Measurements from ENCODE around the gene CLDN7.

DNA sequence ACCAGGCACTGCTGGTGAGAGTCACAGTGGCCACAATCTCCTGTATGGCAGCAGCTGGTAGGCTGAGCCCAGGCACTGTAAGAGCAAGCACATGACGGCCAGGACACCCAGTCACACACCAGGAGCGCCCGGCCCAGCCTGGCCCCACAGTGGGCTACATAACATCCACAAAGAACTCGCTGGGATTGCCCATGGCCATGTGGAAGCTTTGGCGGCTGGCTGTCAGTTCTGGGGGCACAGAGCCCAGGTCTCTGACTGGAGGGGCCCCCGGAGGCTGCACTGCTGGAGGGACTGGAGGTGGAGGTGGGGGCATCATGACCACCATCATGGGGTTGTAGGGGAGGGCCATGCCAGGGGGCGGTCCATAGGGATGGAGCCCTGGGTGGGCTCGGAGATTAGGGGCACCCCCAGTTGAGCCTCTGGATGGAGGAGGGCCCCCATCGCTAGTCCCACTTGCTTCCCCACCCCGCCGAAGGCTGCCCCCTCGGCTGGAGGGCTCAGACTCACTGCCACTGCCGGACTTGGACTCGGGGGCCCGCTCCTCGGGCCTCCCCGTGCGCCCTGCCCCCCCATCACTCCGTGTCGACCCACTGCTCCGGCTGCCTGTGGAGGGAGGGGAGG lies 36.5 kb downstream of the CLDN7 start:
- TF ChIP-seq ZNF8 (CRISPR knock-in tag; IDR thresholded peaks at IDR 0.05), result no peak
- TF ChIP-seq ARNTL (CRISPR knock-in tag; IDR thresholded peaks at IDR 0.05; ENCODE audit: borderline replicate concordance, low read depth), result no peak
- TF ChIP-seq, protein P1, sequence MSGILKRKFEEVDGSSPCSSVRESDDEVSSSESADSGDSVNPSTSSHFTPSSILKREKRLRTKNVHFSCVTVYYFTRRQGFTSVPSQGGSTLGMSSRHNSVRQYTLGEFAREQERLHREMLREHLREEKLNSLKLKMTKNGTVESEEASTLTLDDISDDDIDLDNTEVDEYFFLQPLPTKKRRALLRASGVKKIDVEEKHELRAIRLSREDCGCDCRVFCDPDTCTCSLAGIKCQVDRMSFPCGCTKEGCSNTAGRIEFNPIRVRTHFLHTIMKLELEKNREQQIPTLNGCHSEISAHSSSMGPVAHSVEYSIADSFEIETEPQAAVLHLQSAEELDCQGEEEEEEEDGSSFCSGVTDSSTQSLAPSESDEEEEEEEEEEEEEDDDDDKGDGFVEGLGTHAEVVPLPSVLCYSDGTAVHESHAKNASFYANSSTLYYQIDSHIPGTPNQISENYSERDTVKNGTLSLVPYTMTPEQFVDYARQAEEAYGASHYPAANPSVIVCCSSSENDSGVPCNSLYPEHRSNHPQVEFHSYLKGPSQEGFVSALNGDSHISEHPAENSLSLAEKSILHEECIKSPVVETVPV (CRISPR knock-in tag; IDR thresholded peaks at IDR 0.05), result no peak
- no peak for TF ChIP-seq TCF4 (CRISPR knock-in tag; IDR thresholded peaks at IDR 0.05; ENCODE audit: borderline replicate concordance)
- TF ChIP-seq ISL1 (CRISPR knock-in tag; IDR thresholded peaks at IDR 0.05), result no peak
- TF ChIP-seq ZNF70 (CRISPR knock-in tag; IDR thresholded peaks at IDR 0.05), result no peak
- no peak for TF ChIP-seq ZFP3 (CRISPR knock-in tag; IDR thresholded peaks at IDR 0.05)
- TF ChIP-seq RARB (CRISPR knock-in tag; IDR thresholded peaks at IDR 0.05), result no peak
- TF ChIP-seq, protein P2, sequence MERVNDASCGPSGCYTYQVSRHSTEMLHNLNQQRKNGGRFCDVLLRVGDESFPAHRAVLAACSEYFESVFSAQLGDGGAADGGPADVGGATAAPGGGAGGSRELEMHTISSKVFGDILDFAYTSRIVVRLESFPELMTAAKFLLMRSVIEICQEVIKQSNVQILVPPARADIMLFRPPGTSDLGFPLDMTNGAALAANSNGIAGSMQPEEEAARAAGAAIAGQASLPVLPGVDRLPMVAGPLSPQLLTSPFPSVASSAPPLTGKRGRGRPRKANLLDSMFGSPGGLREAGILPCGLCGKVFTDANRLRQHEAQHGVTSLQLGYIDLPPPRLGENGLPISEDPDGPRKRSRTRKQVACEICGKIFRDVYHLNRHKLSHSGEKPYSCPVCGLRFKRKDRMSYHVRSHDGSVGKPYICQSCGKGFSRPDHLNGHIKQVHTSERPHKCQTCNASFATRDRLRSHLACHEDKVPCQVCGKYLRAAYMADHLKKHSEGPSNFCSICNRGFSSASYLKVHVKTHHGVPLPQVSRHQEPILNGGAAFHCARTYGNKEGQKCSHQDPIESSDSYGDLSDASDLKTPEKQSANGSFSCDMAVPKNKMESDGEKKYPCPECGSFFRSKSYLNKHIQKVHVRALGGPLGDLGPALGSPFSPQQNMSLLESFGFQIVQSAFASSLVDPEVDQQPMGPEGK (CRISPR knock-in tag; IDR thresholded peaks at IDR 0.05; ENCODE audit: borderline replicate concordance), result no peak
- no peak for TF ChIP-seq ZC3H10 (CRISPR knock-in tag; IDR thresholded peaks at IDR 0.05)

Data from SK-N-SH treated with all-trans-retinoic acid at 6 μM for 48 hours (cell line).